ENCODE data around the gene TMEM209.

DNA sequence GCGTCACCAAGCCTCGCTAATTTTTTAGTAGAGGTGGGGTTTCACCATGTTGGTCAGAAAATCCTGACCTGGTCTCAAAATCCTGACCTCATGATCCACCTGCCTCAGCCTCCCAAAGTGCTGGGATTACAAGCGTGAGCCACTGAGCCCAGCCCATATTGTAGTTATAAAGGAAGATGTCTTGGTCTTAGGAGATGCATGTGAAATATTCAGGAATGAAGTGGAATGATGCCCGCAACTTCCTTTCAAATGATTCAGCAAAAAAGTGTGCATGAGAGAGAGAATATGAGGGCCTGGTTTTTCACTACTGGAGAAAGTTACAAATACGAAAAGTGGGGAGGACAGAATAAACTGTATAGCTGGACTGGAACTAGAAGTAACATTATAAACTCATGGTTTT, 15.9 kb downstream of the TMEM209 start:
- TF ChIP-seq, protein P1, sequence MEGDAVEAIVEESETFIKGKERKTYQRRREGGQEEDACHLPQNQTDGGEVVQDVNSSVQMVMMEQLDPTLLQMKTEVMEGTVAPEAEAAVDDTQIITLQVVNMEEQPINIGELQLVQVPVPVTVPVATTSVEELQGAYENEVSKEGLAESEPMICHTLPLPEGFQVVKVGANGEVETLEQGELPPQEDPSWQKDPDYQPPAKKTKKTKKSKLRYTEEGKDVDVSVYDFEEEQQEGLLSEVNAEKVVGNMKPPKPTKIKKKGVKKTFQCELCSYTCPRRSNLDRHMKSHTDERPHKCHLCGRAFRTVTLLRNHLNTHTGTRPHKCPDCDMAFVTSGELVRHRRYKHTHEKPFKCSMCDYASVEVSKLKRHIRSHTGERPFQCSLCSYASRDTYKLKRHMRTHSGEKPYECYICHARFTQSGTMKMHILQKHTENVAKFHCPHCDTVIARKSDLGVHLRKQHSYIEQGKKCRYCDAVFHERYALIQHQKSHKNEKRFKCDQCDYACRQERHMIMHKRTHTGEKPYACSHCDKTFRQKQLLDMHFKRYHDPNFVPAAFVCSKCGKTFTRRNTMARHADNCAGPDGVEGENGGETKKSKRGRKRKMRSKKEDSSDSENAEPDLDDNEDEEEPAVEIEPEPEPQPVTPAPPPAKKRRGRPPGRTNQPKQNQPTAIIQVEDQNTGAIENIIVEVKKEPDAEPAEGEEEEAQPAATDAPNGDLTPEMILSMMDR (IDR thresholded peaks at IDR 0.05) = no peak
- TF ChIP-seq POLR2A (IDR thresholded peaks at IDR 0.05) (no peak), EP300 (IDR thresholded peaks at IDR 0.05) (no peak)
